Measurements from ENCODE around the gene CLDN11.

The CLDN11 gene

GRCh38 chr3:170418422-170419398, at the start of gene CLDN11:
TSS of gene CLDN11 (plus strand) at chr3:170418868. CDS start at chr3:170419067, 199 bp downstream.
- DNase-seq (ENCODE audit: low spot score), result no peak

GRCh38 chr3:170368921-170369320, 49.7 kb upstream of the CLDN11 start:
- DNase-seq (ENCODE audit: low spot score), result peak; percentile 35

GRCh38 chr3:170372190-170372879, 46.3 kb upstream of the CLDN11 start:
- no peak for DNase-seq (ENCODE audit: low spot score)

GRCh38 chr3:170383567-170383966, 35.1 kb upstream of the CLDN11 start:
- DNase-seq (ENCODE audit: low spot score), result no peak

DNA sequence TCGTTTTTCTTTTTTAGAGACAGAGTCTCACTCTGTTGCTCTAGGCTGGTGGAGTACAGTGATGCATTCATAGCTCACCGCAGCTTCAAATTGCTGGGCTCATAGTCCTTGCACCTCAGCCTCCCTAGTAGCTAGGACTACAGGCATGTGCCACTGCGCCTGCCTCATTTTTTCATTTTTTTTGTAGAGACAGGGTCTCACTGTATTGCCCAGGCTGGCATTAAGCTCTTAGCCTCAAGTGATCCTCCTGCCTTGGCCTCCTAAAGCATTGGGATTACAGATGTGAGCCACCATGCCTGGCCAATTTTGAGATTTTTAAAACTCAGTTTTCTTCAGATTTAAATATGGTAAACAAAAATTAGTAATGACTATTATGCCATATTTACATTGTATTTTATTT, 32.2 kb upstream of the CLDN11 start:
- DNase-seq (ENCODE audit: low spot score), result no peak

DNA sequence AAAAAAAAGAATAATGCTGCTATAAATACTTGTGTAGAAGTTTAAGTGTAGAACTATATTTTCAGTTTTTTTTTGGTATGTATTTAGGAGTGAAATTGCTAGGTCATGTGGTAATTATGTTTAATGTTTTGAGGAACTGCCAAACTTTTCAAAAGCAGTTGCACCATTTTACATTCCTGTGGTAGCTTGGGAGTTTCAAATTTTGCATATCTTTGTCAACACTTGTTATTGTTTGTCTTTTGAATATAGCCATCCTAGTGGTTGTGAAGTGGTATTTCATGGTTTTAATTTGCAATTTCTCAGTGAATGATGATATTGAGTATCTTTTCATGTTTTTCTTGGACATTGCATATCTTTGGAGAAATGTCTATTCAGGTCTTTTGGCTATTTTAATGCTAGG, 30.7 kb upstream of the CLDN11 start:
- DNase-seq (ENCODE audit: low spot score), result no peak

DNA sequence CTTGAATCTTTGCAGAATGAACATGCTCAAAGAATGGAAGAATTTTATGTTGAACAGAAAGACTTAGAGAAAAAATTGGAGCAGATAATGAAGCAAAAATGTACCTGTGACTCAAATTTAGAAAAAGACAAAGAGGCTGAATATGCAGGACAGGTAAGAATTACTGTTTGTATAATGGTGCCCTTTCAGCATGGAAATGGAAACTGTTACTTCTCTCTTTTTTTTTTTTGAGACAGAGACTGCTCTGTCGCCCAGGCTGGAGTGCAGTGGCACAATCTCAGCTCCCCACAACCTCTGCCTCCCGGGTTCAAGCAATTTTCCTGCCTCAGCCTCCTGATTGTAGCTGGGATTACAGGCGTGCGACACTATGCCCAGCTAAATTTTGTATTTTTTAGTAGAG, 27.6 kb upstream of the CLDN11 start:
- DNase-seq (ENCODE audit: low spot score), result no peak

- DNase-seq (ENCODE audit: low spot score), result no peak
Observed at GRCh38 chr3:170397685-170398084, 21.0 kb upstream of the CLDN11 start.

DNA sequence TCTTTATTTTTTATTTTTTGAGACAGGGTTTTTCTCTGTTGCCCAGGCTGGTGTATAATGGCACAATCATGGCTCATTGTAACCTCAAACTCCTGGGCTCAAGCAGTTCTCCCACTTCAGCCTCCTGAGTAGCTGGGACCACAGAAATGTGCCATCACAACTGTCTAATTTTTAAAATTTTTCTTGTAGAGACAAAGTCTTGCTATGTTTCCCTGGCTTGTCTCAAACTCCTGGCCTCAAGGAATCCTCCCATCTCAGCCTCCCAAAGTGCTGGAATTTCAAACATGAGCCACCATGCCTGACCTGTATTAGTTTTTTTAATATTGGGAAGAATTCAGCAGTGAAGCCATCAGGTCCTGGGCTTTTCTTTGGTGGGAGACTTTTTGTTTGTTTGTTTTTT, 13.6 kb upstream of the CLDN11 start:
- DNase-seq (ENCODE audit: low spot score), result no peak

- DNase-seq (ENCODE audit: low spot score), result peak; percentile 20
Observed at GRCh38 chr3:170410428-170411029, 8.1 kb upstream of the CLDN11 start.

- no peak for DNase-seq (ENCODE audit: low spot score)
Observed at GRCh38 chr3:170413291-170413690, 5.4 kb upstream of the CLDN11 start.

DNA sequence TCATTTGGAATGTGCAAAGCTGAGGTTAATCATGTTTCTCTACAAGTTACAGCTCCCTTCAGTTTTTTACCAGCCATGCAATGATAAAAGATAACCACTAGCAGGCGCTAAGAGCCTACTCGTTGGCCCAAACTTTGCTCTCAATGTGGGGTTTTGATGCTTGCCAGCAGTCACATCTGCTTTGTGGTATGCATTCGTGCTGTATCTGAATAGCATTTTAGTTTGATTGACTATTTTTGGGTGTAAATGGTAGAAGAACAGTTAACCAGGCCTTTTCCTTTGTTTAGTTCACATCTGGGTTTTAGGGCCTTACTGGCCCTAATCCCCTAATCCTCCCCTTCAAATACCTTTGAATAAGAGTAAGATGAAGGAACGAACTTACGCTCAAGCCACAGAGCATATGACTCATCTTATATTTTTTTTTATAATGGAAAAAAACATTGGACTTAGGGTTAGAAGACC, 4.4 kb upstream of the CLDN11 start:
- peak; percentile 68 for DNase-seq (ENCODE audit: low spot score)

DNA sequence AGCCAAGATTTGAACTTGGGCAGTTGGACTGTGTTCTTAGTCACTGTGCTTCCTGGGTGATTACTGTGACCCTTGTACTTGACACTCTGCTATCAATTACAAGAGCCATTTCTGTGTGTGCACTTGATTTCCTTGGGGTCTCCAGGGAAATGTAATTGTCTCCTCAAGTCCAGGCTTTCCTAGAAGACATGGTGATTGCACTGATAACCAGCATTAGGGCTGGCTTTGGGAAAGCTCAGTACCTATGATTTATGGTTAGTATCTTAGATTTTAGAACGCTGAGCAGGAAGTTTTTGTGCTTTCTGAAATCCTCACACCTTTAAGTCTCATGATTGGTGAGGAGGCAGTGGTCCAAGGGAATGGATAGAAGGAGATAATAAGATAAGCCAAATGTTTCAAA, 1.6 kb upstream of the CLDN11 start:
- no peak for DNase-seq (ENCODE audit: low spot score)

GRCh38 chr3:170419557-170420087, 954 bp downstream of the CLDN11 start:
- no peak for DNase-seq (ENCODE audit: low spot score)

- DNase-seq (ENCODE audit: low spot score), result no peak
Observed at GRCh38 chr3:170420307-170420821, 1.7 kb downstream of the CLDN11 start.

GRCh38 chr3:170421111-170421641, 2.5 kb downstream of the CLDN11 start:
- DNase-seq (ENCODE audit: low spot score), result no peak

DNA sequence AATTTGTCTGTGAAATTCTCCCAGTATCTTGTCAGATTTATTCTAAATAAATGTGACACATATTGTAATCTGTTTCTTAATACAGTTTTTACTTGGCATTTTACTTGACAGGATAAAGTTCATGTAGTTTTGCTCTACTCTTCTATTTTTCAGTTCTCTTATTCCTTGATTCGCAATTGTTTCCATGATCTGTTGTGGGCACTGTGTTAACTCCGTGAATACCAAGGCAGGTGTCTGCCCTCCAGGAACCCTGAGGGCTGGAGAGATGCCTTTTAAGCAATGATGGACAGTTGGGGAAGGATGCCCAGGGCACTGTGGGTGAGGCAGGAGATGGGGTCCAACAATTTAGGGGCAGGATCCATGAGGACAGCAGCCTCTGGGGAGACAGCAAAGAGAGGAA, 3.1 kb downstream of the CLDN11 start:
- DNase-seq (ENCODE audit: low spot score), result no peak

DNA sequence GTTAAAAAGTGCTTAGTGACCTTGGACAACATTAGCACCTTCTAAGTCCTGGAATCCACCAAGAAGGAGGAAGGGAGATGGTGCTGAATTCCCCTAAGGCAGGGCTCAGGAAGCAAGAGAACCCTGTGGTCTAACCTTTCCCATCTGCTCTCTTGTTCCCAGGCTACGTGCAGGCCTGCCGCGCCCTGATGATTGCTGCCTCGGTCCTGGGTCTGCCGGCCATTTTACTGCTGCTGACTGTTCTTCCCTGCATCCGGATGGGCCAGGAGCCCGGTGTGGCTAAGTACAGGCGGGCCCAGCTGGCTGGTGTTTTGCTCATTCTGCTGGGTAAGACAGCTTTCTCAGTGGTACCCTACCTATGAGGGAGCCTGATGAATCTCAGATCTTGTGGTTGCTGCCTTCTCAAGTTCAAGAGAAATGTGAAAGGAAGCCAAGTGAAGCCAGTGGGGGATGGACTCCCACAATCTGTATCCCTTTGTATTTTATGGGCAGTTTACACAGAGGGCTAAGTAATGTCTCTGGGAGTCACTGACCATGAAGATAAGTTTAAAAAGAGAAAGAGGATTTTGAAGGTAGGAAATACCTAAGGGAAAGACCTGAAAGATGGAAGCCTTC, 4.4 kb downstream of the CLDN11 start:
- DNase-seq (ENCODE audit: low spot score), result no peak

DNA sequence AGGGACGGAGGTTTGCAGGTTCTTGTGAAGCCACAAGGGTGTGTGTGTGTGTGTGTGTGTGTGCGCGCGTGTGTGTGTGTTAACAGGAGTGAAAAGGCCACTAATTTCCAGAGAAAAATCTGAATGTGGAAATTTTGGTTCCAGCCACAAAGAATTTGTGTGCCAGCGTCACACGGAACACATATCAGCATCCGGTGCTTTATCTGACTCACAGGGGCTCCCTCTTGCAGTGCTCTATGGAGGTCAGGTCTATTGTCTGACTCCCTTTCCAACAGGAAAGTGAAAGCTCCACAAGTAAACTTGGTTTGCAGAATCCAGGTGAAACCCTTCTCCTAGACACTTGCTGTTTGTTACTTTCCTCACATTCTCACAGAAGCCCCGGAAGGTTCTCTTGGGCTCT, 6.2 kb downstream of the CLDN11 start:
- no peak for DNase-seq (ENCODE audit: low spot score)

DNA sequence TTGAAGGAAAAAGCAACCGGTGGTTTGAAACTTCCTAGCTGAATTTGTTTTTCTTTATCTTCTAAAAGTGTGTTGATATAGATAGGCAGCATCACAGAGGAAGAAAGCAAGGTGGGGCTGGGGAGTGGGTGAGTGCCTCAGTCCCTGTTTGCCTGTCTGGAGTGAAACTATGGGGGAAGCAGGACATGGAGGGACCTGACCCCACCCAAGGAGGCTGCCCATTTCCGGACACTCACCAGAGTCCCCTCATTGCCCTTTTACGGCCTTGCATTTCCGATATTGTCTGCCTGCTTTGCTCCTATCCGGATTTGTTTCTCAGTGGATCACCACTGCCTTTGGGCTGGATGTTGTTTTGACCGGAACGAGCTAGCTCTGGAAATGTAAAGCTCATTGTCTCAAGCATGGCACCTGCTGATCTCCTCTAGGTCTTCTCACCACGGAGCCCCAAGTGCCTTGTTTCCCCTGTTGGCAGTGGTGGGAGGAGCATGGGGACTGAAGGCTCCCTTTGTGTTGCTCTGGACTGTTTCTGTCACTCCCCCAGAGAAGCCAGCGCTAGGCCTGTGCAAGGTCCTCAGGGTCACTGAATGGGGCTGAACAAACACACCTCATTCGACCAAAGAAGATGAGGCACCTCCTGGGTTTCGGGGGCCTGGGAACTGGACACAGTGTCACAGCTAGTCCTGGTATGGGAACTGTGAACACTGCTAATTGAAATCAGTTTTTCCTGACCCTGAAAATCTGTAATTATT, 7.0 kb downstream of the CLDN11 start:
- no peak for DNase-seq (ENCODE audit: low spot score)

All from hematopoietic multipotent progenitor cell treated with erythropoietin and hydrocortisone succinate and interleukin-3 and kit ligand, for 15 days (in vitro differentiated cells).